Breast epithelium (tissue), 3 donors: ENCODE results near the gene TMEM212.

ENCODE experiments used
- CTCF ChIP-seq, 3 donors: fragments of 450-650 bp; IDR thresholded peaks; one replicate each; pipeline ENCODE4 v1.5.1; 2016 to 2017; ENCODE audit warnings: antibody characterized with exemption in 3 of 3, mild to moderate bottlenecking in 3 of 3, moderate library complexity in 3 of 3
- POLR2A ChIP-seq: fragments of 450-650 bp; IDR thresholded peaks from one replicate; pipeline ENCODE4 v1.6.1; 2016; ENCODE audit warnings: antibody characterized with exemption, mild to moderate bottlenecking, moderate library complexity

DNA sequence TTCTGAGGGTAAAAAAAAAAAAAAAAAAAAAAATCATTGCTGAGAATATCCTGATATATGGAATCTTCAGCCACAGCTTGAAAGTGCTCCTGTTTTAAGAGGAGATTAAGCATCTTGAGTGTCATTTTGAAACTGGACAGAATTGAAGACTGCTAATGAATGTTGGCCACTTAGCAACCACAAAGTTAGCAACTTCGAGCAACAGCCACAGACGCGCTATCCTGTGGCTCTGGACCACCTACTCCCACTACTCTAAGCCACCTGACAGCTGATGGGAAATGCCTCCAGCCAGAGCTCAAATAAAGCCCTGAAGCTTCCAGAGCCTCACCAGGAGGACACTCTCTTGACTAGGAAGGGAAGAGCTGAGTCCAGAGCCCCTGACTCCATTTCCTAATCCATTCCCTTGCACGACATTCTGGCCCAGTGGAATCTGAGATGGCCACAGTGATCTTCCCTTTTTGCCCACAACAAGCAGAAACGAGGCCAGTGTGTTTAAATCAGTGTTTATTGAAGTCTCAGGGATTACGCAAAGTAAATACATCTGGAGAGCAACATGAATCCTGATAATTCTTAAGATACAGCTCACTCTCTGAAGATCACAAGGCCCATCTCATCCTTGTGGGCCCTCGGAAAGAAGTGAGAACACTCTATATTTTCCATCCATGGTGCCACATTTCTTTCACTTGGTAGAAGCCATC is 58.6 kb downstream of the TMEM212 start:
- TF ChIP-seq POLR2A (no peak), CTCF (IDR thresholded peaks at IDR 0.05) (no peak)
